ENCODE data around the gene ADARB2. TPM values are rescaled to one million over a fixed set of nuclear protein-coding genes. Genes with fewer than 3 reads are reported as not detected.
"Not testable (repeated sequence)": the region's sequence is repeated elsewhere in the genome, so short reads cannot be mapped to it uniquely, and the experiment has no call there.

The ADARB2 gene
- total RNA-seq, 3 donors from 2014 or later (not counting 1 experiment from before 2014, with no cell fraction given): 0.27 to 0.78 (median 0.40) TPM

- H3K9me3 Mint-ChIP-seq: no peaks in the 10 kb centered on the region
- no peaks in the 10 kb centered on the region for H3K9me3 ChIP-seq (ENCODE audit: control insufficient read depth, insufficient read depth, low read length)
- no peak overlapping the region for H3K4me3 ChIP-seq (ENCODE audit: low read length)
- no peaks in the 10 kb centered on the region for H3K27me3 Mint-ChIP-seq (ENCODE audit: low read depth in 2 of 2)
- no peak for TF ChIP-seq CTCF (IDR thresholded peaks at IDR 0.05)
- no peaks in the 10 kb centered on the region for H3K36me3 Mint-ChIP-seq
- 84% methylated on average over 20 of the region's 20 CpGs for WGBS (ENCODE audit: insufficient coverage)
- no peak overlapping the region for H3K4me3 Mint-ChIP-seq
- DNase-seq: no peak
- H3K27ac Mint-ChIP-seq: no peak overlapping the region
- no peaks in the 10 kb centered on the region for H3K36me3 ChIP-seq (ENCODE audit: control insufficient read depth, insufficient read depth, low read length)
- H3K4me1 ChIP-seq (ENCODE audit: control insufficient read depth, insufficient read depth, low read length): no peaks in the 10 kb centered on the region
- no peak overlapping the region for H3K27ac ChIP-seq (ENCODE audit: low read length)
- intact Hi-C loops (cut with micrococcal nuclease): no loop called here
- ATAC-seq: peak in 1 of 3 donors; percentile 32
- H3K27me3 ChIP-seq (ENCODE audit: control insufficient read depth, insufficient read depth, low read length): no peaks in the 10 kb centered on the region
- no peaks in the 10 kb centered on the region for H3K4me1 Mint-ChIP-seq
These were observed 198.7 kb downstream of the ADARB2 start for GRCh38 chr10:1538531-1539061.

- Histone ChIP-seq H3K36me3 (ENCODE audit: control insufficient read depth, insufficient read depth, low read length) (no peaks in the 10 kb centered on the region), H3K9me3 (ENCODE audit: control insufficient read depth, insufficient read depth, low read length) (no peaks in the 10 kb centered on the region), H3K4me1 (ENCODE audit: control insufficient read depth, insufficient read depth, low read length) (no peaks in the 10 kb centered on the region), H3K27ac (ENCODE audit: low read length) (no peak overlapping the region), H3K4me3 (ENCODE audit: low read length) (no peak overlapping the region), H3K27me3 (ENCODE audit: control insufficient read depth, insufficient read depth, low read length) (no peaks in the 10 kb centered on the region)
- Mint-ChIP-seq H3K27ac (no peak overlapping the region), H3K27me3 (ENCODE audit: low read depth in 2 of 2) (no peaks in the 10 kb centered on the region), H3K4me3 (no peak overlapping the region), H3K9me3 (no peaks in the 10 kb centered on the region), H3K36me3 (no peaks in the 10 kb centered on the region), H3K4me1 (no peaks in the 10 kb centered on the region)
- TF ChIP-seq CTCF (IDR thresholded peaks at IDR 0.05): no peak
- intact Hi-C loops (cut with micrococcal nuclease): no loop called here
- ATAC-seq (no peak), DNase-seq (no peak)
- WGBS (ENCODE audit: insufficient coverage): 80% methylated on average over 7 of the region's 8 CpGs
These were observed 199.2 kb downstream of the ADARB2 start for GRCh38 chr10:1538121-1538520.

GRCh38 chr10:1537449-1537848, 199.9 kb downstream of the ADARB2 start:
- H3K36me3 ChIP-seq (ENCODE audit: control insufficient read depth, insufficient read depth, low read length); H3K4me1 Mint-ChIP-seq; H3K36me3 Mint-ChIP-seq; H3K9me3 ChIP-seq (ENCODE audit: control insufficient read depth, insufficient read depth, low read length); H3K27me3 Mint-ChIP-seq (ENCODE audit: low read depth in 2 of 2); H3K27ac Mint-ChIP-seq; DNase-seq; H3K4me3 Mint-ChIP-seq; intact Hi-C loops (cut with micrococcal nuclease); H3K4me1 ChIP-seq (ENCODE audit: control insufficient read depth, insufficient read depth, low read length); H3K27ac ChIP-seq (ENCODE audit: low read length); H3K9me3 Mint-ChIP-seq; H3K4me3 ChIP-seq (ENCODE audit: low read length); ATAC-seq; H3K27me3 ChIP-seq (ENCODE audit: control insufficient read depth, insufficient read depth, low read length): not testable (repeated sequence)
- WGBS (ENCODE audit: insufficient coverage): 100% methylated on average over 1 of the region's 2 CpGs

- H3K27me3 Mint-ChIP-seq (ENCODE audit: low read depth in 2 of 2): no peaks in the 10 kb centered on the region
- H3K4me1 Mint-ChIP-seq: no peaks in the 10 kb centered on the region
- no peaks in the 10 kb centered on the region for H3K36me3 ChIP-seq (ENCODE audit: control insufficient read depth, insufficient read depth, low read length)
- no peaks in the 10 kb centered on the region for H3K36me3 Mint-ChIP-seq
- no peak for TF ChIP-seq CTCF (IDR thresholded peaks at IDR 0.05)
- H3K4me3 Mint-ChIP-seq: no peak overlapping the region
- ATAC-seq: no peak
- H3K27ac Mint-ChIP-seq: no peak overlapping the region
- DNase-seq: no peak
- intact Hi-C loops (cut with micrococcal nuclease): no loop called here
- H3K4me1 ChIP-seq (ENCODE audit: control insufficient read depth, insufficient read depth, low read length): no peaks in the 10 kb centered on the region
- H3K9me3 Mint-ChIP-seq: no peaks in the 10 kb centered on the region
- no peaks in the 10 kb centered on the region for H3K9me3 ChIP-seq (ENCODE audit: control insufficient read depth, insufficient read depth, low read length)
- H3K27ac ChIP-seq (ENCODE audit: low read length): no peak overlapping the region
- 93% methylated on average over 7 of the region's 7 CpGs for WGBS (ENCODE audit: insufficient coverage)
- no peak overlapping the region for H3K4me3 ChIP-seq (ENCODE audit: low read length)
- H3K27me3 ChIP-seq (ENCODE audit: control insufficient read depth, insufficient read depth, low read length): no peaks in the 10 kb centered on the region
These were observed 201.0 kb downstream of the ADARB2 start for GRCh38 chr10:1536341-1536740.
